ENCODE data around the gene IVL.

DNA sequence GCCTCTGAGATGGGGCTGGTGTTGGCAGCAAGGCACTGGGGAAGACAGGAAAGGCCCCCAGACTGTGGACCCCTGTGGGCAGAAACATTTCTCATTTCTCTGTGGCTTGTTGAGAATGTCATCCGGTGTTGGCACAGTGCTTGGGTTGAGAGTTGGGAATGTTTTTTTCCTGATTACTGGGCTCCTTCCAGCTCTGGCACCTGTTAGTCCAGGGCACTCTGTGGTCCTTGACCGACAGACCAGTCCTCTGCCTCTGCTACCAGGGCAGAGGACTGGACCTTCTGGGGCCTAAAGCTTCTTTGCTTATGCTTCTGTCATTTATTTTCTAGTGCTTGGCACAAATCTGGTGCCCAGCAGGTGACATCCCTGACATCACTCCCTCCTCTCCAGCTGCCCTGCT is 33.8 kb downstream of the IVL start:
- TF ChIP-seq, protein P1, sequence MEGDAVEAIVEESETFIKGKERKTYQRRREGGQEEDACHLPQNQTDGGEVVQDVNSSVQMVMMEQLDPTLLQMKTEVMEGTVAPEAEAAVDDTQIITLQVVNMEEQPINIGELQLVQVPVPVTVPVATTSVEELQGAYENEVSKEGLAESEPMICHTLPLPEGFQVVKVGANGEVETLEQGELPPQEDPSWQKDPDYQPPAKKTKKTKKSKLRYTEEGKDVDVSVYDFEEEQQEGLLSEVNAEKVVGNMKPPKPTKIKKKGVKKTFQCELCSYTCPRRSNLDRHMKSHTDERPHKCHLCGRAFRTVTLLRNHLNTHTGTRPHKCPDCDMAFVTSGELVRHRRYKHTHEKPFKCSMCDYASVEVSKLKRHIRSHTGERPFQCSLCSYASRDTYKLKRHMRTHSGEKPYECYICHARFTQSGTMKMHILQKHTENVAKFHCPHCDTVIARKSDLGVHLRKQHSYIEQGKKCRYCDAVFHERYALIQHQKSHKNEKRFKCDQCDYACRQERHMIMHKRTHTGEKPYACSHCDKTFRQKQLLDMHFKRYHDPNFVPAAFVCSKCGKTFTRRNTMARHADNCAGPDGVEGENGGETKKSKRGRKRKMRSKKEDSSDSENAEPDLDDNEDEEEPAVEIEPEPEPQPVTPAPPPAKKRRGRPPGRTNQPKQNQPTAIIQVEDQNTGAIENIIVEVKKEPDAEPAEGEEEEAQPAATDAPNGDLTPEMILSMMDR (IDR thresholded peaks at IDR 0.05; ENCODE audit: poor library complexity) = no peak
- TF ChIP-seq EZH2 (IDR thresholded peaks at IDR 0.05; ENCODE audit: borderline replicate concordance) (no peak), EZH2phosphoT487 (IDR thresholded peaks at IDR 0.05; ENCODE audit: low read depth, severe bottlenecking, unreplicated experiment) (no peak)

All from hepatocyte (in vitro differentiated cells).